HG02610 (cell line): ENCODE results near the gene GALNT12.

ENCODE experiments used
- ATAC-seq: cut with Tn5 transposase; IDR thresholded peaks from one replicate; pipeline ENCODE4 v1.9.1; 2021; ENCODE audit warnings: mild to moderate bottlenecking, moderate library complexity; ENCODE audit not compliant: unreplicated experiment

The GALNT12 gene

DNA sequence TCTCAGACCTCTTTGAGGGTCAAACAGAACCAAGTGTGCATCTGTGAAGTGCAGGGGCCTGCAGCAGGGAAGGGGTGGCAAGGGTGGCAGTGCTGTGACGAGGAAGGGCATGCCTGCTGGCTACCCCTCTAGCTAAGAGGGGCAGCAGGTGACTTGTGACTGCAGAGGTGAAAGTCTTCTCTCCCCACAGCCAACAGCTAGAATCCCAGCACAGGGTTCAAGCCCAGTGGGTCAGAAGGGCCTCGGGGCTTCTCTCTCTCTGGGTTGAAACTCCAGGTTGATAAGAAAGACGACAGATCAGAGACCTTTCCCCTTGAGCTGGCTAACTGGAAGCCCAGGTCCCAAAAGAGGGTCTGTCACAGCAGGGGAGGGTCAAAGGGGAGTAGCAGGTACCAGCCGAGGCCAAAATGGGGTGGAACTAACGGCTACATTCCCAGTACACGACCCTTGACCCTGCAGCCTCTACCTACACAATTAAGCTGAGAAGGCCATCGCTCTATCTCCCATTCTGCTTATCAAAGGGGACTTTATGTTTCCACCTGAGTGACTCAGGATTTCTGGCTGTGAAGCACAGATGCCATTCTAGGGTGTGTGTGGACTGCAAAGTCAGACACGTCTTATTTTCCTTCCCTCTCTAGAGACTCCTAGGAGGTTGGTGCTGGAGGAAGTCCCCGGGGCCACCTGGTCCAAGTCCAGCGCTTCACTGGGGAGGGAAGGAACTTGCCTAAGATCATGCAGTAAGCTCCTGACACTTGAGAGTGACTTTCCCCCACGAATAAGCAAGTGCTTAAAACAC, 25.7 kb upstream of the GALNT12 start:
- no peak for ATAC-seq

DNA sequence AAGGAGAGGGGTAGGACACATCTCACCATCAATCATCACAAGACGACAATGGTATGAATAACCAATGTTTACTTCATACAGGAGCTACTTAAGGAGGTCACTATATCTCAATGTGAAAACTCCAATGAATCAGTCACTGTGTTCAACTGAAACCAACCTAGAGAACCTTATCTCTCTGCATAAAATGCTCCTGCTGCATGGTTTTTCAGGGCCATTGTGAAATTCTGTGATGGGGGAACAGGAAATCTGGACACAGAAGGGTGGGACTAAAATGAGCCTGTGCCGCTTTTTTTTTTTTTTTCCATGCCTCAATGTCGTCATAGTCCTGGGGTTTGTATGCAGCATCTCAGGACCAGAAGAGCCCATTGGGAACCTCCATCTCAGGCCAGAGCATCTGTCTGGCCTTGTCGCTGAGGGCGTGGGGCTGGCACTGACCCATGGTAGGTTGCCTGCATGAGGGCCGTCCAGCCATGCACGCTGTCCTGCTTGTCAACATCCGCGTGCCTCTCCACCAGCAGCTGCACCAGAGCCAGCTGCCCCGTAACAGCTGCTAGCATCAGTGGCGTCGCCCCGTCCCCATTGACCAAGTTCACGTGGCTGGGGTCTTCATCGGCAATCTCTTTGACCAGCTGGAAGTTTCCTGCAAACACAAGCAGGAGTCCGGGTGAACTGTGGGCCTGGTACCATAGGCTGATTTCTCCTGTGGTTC, 23.8 kb upstream of the GALNT12 start:
- ATAC-seq, result no peak

DNA sequence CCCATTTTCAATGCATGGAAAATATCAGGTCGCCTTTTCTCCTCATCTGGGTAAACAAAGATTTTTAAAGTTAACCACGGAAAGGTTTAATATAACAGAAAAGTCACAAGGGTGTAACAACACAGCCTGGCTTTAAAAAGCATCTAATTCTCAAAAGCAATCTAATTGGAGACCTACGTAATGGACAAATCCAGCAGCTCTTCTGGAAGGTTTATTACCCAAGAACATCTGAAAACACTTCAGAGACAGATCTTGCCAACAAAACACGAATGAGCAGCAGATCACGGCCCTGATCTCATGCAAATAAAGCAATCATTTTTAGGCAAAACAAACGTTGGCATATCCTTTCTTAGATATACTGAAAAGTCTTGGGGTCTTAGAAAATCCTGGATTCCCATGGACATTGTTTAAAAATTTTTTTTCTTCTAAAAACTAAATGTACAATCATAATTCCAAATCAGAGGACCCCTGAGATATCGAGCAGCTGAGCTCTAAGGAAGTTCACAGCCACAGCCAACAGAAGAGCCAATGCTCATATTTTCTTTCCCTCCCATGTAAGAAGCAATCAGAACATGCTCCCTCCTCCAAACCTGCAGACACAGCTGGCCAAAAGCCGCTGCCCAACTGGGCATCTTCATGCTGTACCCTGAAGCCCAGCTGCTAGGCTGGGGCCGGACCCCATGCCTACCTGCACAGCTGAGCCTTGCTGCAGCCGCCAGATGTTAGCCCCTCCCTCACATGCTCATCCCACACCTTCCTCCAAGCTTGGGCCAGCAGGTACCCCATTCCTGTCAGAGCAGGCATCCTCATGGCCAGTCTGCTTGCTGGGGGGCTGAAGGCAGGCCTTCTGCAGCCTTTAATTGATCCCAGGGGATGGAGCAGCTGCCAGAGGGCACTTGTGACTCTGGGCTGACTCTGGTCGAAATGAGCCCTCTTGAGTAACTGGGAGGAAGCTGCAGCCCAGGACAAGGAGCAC, 22.4 kb upstream of the GALNT12 start:
- ATAC-seq, result no peak

DNA sequence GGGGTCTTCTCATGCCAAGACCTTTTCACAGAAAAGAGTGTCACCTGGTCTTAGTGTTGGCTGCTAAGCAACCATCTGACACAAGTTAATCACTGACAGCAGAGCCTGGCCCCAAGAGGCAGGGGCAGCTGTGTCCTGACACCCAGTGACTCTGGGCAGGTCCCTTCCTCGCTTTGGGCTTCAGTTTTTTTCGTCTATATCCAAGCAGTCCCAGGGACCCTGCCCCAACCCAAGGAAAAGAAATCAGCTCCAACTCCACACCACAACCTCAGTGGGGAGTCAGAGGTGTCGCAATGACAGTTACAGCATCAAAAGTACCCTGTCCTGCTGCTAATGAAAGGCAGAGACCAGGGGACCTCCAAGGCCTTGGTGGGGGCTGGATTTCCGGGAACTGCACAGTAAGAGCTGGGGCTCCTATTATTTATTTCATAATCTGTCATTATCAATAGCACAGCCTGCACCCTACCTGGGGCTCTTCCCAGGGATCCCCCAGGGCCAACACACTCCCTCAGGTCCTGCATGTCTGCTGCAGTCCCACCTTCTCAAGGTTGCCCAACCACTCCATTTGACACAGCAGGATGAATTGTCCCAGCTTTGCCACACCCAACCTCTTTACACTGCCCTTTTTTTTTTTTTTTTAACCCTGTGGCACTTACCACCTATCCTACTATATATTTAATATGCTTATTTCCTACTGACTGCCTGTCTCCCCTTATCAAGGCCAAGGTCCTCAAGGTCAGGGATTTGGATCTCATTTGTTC, 20.5 kb upstream of the GALNT12 start:
- ATAC-seq, result no peak

DNA sequence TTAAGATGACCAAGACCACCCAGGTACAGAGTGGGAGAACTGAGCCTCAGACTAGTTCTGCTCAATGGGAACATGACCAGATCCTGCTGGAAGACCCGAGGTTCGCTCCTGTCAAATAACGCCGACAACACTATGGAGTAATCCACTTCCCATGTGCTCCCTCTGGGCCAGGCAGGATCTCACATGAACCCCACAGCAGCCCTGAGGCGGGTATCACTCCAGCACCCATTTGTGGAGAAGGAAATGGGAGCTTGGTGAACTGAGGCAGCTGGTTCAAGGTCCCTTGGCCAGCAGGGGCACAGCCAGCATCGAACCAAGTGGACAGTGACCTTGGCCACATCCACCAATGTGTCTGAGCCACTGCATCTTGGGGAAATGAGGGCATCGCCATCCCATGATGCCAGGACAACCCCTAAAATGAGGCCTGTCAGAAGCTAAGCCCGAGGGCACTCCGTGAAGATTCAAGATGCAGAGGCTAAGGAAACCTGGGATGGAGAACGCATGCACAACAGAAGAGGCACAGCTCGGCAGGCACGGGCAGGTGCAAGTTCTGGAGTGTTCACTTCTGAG, 19.6 kb upstream of the GALNT12 start:
- no peak for ATAC-seq

DNA sequence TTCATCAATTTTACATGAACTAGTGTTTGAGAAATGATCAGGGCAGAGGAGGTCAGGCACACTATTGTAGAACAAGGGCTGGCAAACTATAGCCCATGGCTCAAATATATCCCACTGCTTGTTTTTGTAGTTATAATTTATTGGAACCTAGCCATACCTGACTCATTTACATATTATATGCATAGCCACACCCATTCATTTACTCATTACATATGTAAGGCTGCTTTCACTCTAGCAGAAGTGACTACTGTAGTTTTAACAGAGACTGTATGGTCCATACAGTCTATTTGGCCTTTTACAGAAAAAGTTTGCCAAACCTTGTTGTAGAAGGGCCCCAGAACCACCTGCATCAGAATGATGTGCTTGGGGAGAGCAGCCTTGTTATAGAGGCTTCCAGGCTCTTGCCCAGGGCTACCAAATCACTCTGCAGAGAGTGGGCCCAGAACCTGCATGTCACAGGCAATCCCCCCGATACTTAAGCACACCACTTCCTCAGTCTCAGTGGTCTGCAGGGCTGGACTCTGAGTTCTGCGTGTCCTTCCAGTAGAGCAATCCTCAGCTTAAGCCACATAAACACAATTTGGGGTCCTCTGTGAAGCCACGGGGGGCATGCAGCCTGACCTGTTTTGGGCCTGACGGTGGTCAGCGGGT, 17.9 kb upstream of the GALNT12 start:
- ATAC-seq, result no peak

DNA sequence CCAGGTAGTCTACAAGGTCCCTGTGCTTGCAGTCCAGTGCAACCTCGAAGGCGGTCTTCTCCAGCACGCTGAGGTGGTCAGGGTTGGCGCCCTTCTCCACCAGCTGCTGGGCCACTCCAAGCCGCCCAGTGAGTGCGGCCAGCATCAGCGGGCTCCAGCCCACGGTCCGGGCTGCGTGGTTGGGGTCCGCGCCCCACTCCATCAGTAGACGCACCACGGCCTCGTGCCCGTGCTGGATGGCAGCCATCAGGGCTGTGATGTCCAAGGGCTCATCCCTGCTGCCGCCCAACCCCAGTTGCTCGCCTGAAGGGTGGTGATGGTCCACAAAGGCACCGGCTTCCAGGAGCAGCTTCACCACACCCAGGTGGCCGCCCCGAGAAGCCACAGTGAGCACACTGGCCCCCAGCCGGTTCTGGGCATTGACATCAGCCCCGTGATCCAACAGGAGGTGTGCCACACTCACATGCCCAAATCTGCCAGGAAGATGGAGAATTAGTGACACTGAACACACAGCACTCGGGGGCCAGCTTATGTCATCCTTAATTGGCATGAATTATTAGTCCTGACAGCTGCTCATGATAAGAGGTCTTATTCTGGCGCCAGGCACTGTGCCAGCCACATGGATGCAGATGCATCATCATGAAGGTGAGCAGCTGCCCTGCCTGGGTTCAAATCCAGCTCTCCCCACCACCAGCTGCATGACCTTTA, 17.2 kb upstream of the GALNT12 start:
- ATAC-seq, result no peak

DNA sequence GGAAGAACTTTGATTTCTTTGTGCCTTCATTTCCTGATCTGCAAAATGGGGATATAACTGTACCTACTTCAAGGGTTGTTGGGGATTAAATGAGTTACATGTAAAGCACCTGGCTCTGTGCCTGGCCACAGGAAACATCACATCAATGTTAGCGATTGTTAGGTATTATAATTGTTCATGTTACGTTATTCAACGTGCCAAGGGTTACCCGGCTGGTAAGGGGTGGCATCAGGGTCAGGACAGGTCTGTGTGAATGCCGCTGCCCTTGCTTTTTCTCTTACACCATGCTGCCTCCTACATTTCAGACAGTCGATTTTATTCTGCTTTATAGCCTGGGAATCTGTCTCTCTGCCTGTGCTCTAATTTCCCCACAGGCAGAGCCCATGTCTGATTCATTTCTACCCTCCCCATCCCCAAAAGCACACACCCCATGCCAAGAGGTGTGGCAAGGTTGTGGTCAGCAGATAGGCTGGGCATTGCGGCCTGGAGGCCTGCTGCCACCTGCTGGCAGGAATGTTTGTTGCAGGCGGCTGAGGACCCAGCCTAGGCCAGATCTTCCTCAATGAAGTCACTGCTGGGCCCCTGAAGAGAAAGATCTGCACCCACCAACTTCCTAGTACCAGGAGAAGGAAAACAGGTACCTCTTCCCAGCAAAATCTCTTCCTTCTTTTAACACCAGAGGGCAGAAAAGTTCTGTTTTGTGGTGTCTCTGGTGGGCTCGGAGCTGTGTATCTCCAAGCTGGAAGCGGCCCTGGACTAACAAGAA, 16.4 kb upstream of the GALNT12 start:
- ATAC-seq, result peak; percentile 54

DNA sequence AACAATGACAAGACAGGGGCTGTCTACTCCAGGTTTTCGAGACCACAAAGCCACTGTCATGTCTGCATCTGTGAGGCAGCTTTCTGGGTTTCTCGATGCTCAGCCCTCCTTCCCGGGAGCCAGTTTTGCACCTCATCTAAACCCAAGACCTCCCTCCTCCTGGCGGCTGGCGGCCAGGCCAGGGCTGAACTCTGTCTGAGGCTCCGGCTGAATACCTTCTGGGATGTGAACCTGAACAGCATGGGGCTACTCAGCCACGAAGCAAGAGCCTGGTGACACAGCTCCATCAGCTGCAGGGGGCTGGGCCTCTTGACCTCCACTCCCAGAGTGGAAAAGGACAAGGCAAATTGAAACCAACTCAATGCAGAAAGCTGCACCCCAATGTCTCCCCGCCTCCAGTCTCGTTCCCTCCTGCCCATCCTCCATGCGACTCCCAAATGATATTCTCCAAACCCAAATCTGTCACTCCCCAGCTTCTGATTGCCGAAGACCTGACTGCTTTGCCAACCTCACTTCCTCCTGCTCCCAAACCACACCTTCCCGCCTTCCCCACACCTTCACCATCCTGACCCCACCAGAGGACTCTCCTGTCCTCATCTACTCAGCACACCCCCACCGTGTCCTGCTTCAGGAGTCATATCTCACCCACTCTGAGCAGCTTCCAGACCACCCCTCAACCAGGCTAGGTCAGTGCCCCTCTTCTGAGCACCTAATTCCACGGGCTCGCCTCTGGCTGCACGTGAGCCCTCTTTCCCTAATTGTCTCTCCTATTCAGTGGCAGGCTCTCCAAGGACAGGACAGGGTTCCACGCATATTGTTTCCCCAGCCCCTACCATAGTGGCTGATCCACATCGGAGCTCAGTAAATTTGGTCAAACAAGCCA, 15.6 kb upstream of the GALNT12 start:
- ATAC-seq, result no peak

DNA sequence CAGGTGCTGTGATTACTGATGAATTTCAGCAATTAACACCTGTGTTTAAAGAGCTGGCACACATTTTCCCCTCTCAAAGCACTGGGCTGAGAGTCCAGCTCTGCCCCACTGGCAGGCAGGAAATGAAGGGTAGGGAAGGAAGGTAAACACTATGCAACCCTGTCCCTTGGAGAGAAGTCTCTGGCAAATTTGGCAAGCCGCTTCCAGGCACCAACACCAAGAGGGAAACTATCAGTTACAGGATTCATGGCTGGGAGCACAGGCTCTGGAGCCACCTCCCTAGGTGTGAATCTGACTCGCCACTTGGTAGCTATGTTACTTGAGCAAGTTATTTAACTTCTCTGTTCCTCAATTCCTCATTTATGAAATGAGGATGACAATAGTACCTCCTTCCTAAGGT, 14.4 kb upstream of the GALNT12 start:
- ATAC-seq, result no peak

DNA sequence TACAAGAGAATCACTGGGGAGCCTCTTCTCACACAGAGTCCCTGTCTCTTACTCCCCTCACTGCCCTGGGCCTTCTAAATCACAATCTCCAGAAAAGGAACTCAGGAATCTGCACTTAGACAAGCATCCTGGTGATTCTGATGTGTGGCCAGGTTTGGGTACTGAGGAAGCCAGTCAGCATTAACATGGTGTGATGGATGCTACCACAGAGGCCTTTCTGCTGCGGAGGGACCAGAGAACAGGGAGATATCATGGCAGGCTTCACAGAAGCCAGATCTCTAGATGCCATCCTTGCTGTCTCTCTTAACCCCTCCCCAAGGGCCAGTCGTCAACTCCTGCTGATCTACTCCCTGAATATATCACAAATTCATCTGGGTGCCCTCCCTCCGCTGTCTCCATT, 12.7 kb upstream of the GALNT12 start:
- ATAC-seq, result no peak

DNA sequence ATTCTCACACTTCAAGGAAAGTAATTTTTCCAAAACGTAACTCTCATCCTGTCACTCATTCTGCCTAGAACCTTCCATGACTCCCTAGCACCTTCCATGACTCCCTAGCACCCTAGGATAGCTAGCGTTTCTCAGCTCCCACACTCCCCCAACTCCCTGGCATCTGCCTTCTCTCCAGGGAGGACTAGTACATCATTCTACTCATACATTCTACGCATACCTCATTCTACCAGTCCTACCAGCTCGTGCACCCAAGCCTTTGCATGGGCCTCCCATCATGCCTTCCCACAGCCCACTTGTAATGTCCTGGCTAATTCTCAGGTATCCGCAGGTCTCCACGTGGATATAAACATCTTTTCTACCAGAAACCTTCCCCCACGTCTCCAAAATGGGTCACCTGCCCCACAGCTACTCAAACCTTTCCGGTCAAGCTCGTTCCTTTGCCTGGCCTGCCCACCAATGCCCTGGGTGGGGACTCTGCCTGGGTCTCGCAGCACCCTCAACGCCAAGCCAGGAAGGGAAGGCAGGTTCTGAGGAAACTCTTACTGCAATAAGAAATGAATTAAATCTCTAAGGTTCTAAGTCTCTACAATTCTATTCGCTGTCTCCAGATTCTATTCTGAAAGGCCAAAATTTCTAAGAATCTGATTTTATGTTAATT, 12.0 kb upstream of the GALNT12 start:
- ATAC-seq, result no peak

DNA sequence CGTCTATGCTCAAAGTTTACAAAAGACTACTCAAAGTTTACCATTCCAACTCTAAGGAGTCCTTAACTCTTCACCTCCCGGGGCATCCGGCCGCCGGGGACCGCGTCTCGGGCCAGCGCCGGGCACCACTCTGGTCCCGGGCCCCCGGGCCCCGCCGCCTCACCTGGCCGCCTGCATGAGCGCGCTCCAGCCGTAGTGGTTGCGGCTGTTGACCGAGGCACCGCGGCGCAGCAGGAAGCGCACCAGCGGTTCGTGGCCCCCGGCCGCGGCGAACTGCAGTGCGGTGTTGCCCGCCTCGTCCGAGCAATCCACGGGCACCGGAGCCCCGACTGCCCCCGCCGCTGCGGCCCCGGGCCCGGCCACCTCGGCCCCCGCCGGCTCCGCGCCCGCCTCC, 11.5 kb upstream of the GALNT12 start:
- peak; percentile 34 for ATAC-seq

DNA sequence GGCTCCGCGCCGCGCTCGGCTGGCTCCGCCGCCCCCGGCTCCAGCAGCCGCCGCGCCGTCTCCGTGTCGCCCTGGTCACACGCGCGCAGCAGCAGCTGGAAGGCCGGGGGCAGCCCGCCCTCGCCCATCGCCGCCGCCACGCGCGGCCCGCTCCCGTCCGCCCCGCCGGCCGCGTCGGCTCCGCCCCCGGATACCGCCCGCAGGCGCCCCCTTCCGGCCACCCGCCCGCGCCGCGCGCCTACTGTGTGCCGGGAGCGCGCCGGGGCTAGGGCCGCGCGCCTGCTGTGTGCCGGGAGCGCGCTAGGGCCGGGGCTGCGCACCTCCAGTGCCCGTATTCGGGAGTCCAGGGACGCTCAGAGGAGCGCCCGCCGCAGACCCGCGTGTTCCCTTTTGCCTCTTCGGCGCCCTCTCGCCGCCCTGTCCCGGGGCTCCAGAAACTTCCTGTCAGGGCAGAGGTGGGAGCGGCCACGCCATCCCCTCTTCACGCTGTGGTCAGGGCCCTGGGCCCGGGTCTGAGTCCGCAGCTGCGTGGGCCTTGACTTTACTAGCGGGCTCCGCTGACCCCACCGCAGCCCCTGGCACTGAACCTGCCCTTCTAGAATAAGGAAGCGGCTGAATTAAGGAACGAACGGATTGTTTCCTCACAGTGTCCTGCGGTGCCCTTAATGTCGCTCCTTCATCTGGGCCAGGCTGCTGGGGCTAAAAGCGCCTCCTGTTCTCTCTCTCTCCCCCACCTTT, 10.9 kb upstream of the GALNT12 start, which contains the start of gene ANKS6:
Gene ANKS6, minus strand, starts transcription at position 192 of the 738 bp plus-strand sequence. Its CDS starts 64 bp downstream, at position 128.
- ATAC-seq, result peak; percentile 90

DNA sequence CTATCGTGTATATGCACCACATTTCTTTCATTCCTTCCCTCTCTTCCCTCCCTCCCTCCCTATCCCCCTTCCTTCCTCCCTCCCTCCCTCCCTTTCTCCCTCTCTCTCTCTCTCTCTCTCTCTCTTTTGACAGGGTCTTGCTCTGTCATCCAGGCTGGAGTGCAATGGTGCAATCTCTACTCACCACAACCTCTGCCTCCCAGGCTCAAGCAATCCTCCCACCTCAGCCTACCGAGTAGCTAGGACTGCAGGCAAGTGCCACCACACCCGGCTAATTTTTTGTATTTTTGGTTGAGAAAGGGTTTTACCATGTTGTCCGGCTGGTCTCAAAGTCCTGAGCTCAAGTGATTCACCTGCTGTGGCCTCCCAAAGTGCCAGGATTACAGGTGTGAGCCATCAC, 10.0 kb upstream of the GALNT12 start:
- no peak for ATAC-seq

DNA sequence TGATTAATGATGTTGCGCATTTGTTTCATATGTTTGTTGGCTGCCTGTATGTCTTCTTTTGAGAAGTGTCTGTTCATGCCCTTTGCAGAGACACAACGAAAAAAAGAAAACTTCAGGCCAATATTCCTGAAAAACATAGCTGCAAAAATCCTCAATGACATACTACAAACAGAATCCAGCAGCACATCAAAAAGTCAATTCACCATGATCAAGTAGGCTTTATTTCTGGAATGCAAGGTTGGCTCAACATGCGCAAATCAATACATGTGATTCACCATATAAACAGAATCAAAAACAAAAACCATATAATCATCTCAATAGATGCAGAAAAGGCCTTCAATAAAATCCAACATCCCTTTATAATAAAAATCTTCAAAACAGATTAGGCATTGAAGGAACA, 9.2 kb upstream of the GALNT12 start:
- ATAC-seq, result no peak
